ENCODE results near the gene MAPT. TPM values are rescaled to one million over a fixed set of nuclear protein-coding genes. Genes with fewer than 3 reads are reported as not detected.

MAPT gene
- polyA plus RNA-seq (2011; rRNA removed) (0.21 and 0.27 TPM in 2 replicates), polyA minus RNA-seq (2011; rRNA and poly(A)+ RNA removed) (0.17 and 0.18 TPM in 2 replicates)

GRCh38 chr17:45894022-45894784, at the start of gene MAPT:
Gene MAPT (plus strand): TSS chr17:45894554. CDS start chr17:45962338, 67,784 bp downstream.
- Histone ChIP-seq H3K27ac (ENCODE audit: low read depth, low read length) (no peak within 1 kb of the TSS), H3K9me3 (ENCODE audit: control insufficient read depth, insufficient read depth, low read length) (peaks cover 4% of the 10 kb centered on the region; the same call in 1 of the 2 replicates), H3K27me3 (ENCODE audit: control insufficient read depth, insufficient read depth, low read length) (peaks cover 40% of the 10 kb centered on the region), H3K4me3 (ENCODE audit: low read depth, low read length) (peak within 1 kb of the TSS; percentile 66)
- DNase-seq (ENCODE audit: low read depth, low spot score): peak; percentile 49
- CTCF ChIA-PET: interaction anchor here (0.6 to 1.2 kb wide), 6 partner anchors 12 to 482 kb away, joined by 3 to 5 read pairs (median 4); no protein-coding TSS in a partner anchor
- POLR2A ChIA-PET: no interaction called here
- TF ChIP-seq CTCF (IDR thresholded peaks at IDR 0.05; ENCODE audit: low read depth, low read length): peak; percentile 66

- no peak for DNase-seq (ENCODE audit: low read depth, low spot score)
- Histone ChIP-seq H3K9me3 (ENCODE audit: control insufficient read depth, insufficient read depth, low read length) (no peaks in the 10 kb centered on the region; the same call in 1 of the 2 replicates), H3K27ac (ENCODE audit: low read depth, low read length) (no peak within 1 kb of the TSS), H3K4me3 (ENCODE audit: low read depth, low read length) (no peak within 1 kb of the TSS), H3K27me3 (ENCODE audit: control insufficient read depth, insufficient read depth, low read length) (peaks cover 5% of the 10 kb centered on the region)
- ChIA-PET POLR2A (no interaction called here), CTCF (no interaction called here)
- TF ChIP-seq CTCF (IDR thresholded peaks at IDR 0.05; ENCODE audit: low read depth, low read length): no peak
Measured at GRCh38 chr17:45844695-45845375, 49.5 kb upstream of the MAPT start, which contains the start of gene SPPL2C. Gene SPPL2C (plus strand): TSS chr17:45844881. CDS start chr17:45844907, 26 bp downstream.

GRCh38 chr17:45845376-45846185, 48.8 kb upstream of the MAPT start:
- H3K27ac ChIP-seq (ENCODE audit: low read depth, low read length): no peak overlapping the region
- no peak for DNase-seq (ENCODE audit: low read depth, low spot score)
- POLR2A ChIA-PET: no interaction called here
- peaks cover 5% of the 10 kb centered on the region for H3K27me3 ChIP-seq (ENCODE audit: control insufficient read depth, insufficient read depth, low read length)
- no peaks in the 10 kb centered on the region; the same call in 1 of the 2 replicates for H3K9me3 ChIP-seq (ENCODE audit: control insufficient read depth, insufficient read depth, low read length)
- CTCF ChIA-PET: no interaction called here
- no peak for TF ChIP-seq CTCF (IDR thresholded peaks at IDR 0.05; ENCODE audit: low read depth, low read length)
- H3K4me3 ChIP-seq (ENCODE audit: low read depth, low read length): no peak overlapping the region

GRCh38 chr17:45846223-45846622, 48.1 kb upstream of the MAPT start:
- CTCF ChIA-PET: no interaction called here
- no peak overlapping the region for H3K27ac ChIP-seq (ENCODE audit: low read depth, low read length)
- peaks cover 8% of the 10 kb centered on the region for H3K27me3 ChIP-seq (ENCODE audit: control insufficient read depth, insufficient read depth, low read length)
- H3K4me3 ChIP-seq (ENCODE audit: low read depth, low read length): no peak overlapping the region
- no peaks in the 10 kb centered on the region; the same call in 1 of the 2 replicates for H3K9me3 ChIP-seq (ENCODE audit: control insufficient read depth, insufficient read depth, low read length)
- POLR2A ChIA-PET: no interaction called here
- DNase-seq (ENCODE audit: low read depth, low spot score): no peak
- TF ChIP-seq CTCF (IDR thresholded peaks at IDR 0.05; ENCODE audit: low read depth, low read length): no peak
